Measurements from ENCODE around the gene ICAM3. TPM values are rescaled to one million over a fixed set of nuclear protein-coding genes. Genes with fewer than 3 reads are reported as not detected.
"Not testable (repeated sequence)": the region's sequence is repeated elsewhere in the genome, so short reads cannot be mapped to it uniquely, and the experiment has no call there.

The ICAM3 gene
- total RNA-seq, 1 donor from 2014 or later = 31.3 TPM

- Histone ChIP-seq H3K27me3 (ENCODE audit: low read depth) (no peaks in the 10 kb centered on the region), H3K27ac (replicated peaks) (no peak overlapping the region), H3K4me1 (peaks cover 7% of the 10 kb centered on the region), H3K36me3 (no peaks in the 10 kb centered on the region), H3K9me3 (replicated peaks) (no peaks in the 10 kb centered on the region), H3K4me3 (no peak overlapping the region)
- no peak for TF ChIP-seq CTCF (IDR thresholded peaks at IDR 0.05; ENCODE audit: borderline replicate concordance)
- intact Hi-C loops (cut with micrococcal nuclease) = no loop called here
- DNase-seq = no peak
Measured at GRCh38 chr19:10343495-10343894, 4.1 kb upstream of the ICAM3 start.

DNA sequence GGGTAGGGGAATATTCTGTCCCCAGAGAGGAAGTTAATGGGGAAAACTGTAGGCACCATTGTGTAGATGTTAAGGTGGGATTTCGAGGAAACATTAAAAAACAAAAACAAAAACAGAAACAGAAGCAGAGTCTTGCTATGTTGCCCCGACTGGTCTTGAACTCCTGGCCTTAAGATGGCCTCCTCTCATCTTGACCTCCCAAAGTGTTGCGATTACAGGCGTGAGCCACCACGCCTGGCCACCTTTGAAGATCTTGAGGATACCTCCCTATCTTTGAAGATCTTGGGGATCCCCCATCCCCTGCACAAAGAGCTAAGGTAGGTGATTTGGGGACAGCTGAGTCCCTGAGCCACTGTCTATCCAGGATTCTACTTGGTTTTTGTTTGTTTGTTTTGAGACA, 553 bp upstream of the ICAM3 start:
- Histone ChIP-seq H3K27ac (replicated peaks) (no peak overlapping the region), H3K36me3 (no peaks in the 10 kb centered on the region), H3K27me3 (ENCODE audit: low read depth) (no peaks in the 10 kb centered on the region), H3K4me3 (no peak overlapping the region), H3K9me3 (replicated peaks) (no peaks in the 10 kb centered on the region), H3K4me1 (peaks cover 16% of the 10 kb centered on the region)
- intact Hi-C loops (cut with micrococcal nuclease) = loop anchor here (10.0 kb wide), 1 partner anchor 65 kb away; the partner anchor contains the start of gene ICAM1
- no peak for DNase-seq
- no peak for TF ChIP-seq CTCF (IDR thresholded peaks at IDR 0.05; ENCODE audit: borderline replicate concordance)

DNA sequence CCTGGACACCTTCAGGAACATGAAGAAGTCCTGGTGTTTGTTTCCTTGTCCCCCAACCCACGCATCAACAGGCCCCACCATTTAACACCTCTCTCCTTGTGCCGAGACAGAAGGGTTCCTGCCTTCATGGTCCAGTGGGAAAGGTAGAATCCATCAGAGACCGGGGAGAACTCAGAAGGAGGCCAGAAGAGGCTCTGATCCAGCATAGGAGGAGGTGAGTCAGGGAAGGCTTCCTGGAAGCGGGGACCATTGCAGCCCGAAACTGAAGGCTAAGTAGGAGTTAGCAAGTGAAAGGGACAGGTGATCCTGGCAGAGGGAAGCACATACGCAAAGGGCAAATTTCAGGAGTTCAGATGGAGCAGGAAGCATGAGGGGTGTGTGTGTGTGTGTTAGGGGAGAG, 484 bp downstream of the ICAM3 start:
- no peak for DNase-seq
- Histone ChIP-seq H3K9me3 (replicated peaks) (no peaks in the 10 kb centered on the region), H3K4me3 (no peak overlapping the region), H3K4me1 (peaks cover 26% of the 10 kb centered on the region), H3K27me3 (ENCODE audit: low read depth) (no peaks in the 10 kb centered on the region), H3K36me3 (no peaks in the 10 kb centered on the region), H3K27ac (replicated peaks) (no peak overlapping the region)
- TF ChIP-seq CTCF (IDR thresholded peaks at IDR 0.05; ENCODE audit: borderline replicate concordance) = no peak
- intact Hi-C loops (cut with micrococcal nuclease) = loop anchor here (10.0 kb wide), 1 partner anchor 64 kb away; the partner anchor contains the start of gene ICAM1

- not testable (repeated sequence) for H3K36me3 ChIP-seq; DNase-seq; H3K27me3 ChIP-seq (ENCODE audit: low read depth); H3K4me3 ChIP-seq; H3K9me3 ChIP-seq (replicated peaks); H3K27ac ChIP-seq (replicated peaks)
- intact Hi-C loops (cut with micrococcal nuclease) = loop anchor here (10.0 kb wide), 1 partner anchor 62 kb away; the partner anchor contains the start of gene ICAM1
- H3K4me1 ChIP-seq = peaks cover 40% of the 10 kb centered on the region
Measured at GRCh38 chr19:10336725-10337124, 2.7 kb downstream of the ICAM3 start.

DNA sequence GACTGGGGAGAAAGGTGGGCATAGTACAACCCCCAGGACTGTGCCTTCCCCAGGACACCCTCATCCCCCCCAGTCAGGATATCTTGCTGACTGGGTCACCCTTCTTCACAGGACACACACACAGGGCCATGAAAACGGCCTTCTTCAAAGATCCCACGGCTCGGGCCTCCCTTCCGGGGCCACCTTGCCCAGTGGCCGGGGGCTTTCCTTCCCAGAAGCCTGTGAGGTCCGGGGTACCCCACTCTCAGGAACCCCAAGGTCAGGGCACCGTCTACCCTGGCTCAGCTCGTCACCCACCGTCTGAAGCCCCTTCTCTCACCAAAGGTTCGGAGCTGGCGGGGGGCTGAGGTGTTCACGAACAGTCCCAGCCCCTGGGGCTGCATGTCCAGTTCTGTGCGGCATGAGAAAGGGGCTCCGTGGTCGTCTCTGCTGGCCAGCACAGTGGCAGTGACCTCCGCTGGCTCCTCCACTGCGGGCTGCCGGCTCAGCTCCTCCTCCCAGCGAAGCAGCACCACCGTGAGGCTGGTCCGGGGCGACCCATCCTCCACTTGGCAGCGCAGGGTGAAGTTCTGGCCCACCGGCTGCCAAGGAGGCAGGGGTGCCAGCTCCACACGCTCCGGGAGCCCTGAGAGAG, 4.0 kb downstream of the ICAM3 start:
- Histone ChIP-seq H3K4me1 (peaks cover 42% of the 10 kb centered on the region), H3K4me3 (peak overlapping the region; percentile 82), H3K9me3 (replicated peaks) (no peaks in the 10 kb centered on the region), H3K27me3 (ENCODE audit: low read depth) (no peaks in the 10 kb centered on the region), H3K27ac (replicated peaks) (peak overlapping the region; percentile 90), H3K36me3 (peaks cover 2% of the 10 kb centered on the region)
- no peak for TF ChIP-seq CTCF (IDR thresholded peaks at IDR 0.05; ENCODE audit: borderline replicate concordance)
- intact Hi-C loops (cut with micrococcal nuclease) = loop anchor here (10.0 kb wide), 1 partner anchor 61 kb away; the partner anchor contains the start of gene ICAM1
- no peak for DNase-seq

GRCh38 chr19:10334588-10335351, 4.7 kb downstream of the ICAM3 start:
- no peak for TF ChIP-seq CTCF (IDR thresholded peaks at IDR 0.05; ENCODE audit: borderline replicate concordance)
- Histone ChIP-seq H3K36me3 (peaks cover 9% of the 10 kb centered on the region), H3K27me3 (ENCODE audit: low read depth) (no peaks in the 10 kb centered on the region), H3K9me3 (replicated peaks) (no peaks in the 10 kb centered on the region), H3K27ac (replicated peaks) (peak overlapping the region; percentile 90), H3K4me3 (peak overlapping the region; percentile 82), H3K4me1 (peaks cover 42% of the 10 kb centered on the region)
- intact Hi-C loops (cut with micrococcal nuclease) = loop anchor here (10.0 kb wide), 1 partner anchor 60 kb away; the partner anchor contains the start of gene ICAM1
- peak; percentile 94 for DNase-seq
